Natural killer cell (primary cell): Measurements from ENCODE around the gene CEP57L1. TPM values are rescaled to one million over a fixed set of nuclear protein-coding genes. Genes with fewer than 3 reads are reported as not detected.

Source experiments
- ATAC-seq, 3 donors: fragments of 150-1000 bp in 2 of 3; fragments of 200-7000 bp in 1 of 3; cut with Tn5 transposase; 1 replicate in 1 of 3; 2 replicates in 2 of 3; pipeline ENCODE4 v1.10.0; 2021; ENCODE audit warnings: mild to moderate bottlenecking in 2 of 3, moderate library complexity in 2 of 3
- DNase-seq, 2 donors: peaks; one replicate each; pipeline versions ENCODE4 v3.0.0 to v3.0.0-alpha.2; 2013 to 2021; ENCODE audit warnings: mixed read lengths in 1 of 2
- H3K27ac ChIP-seq: one replicate; pipeline ENCODE4 v1.5.1; 2013; ENCODE audit warnings: mild to moderate bottlenecking, low read length
- H3K27me3 ChIP-seq: one replicate; pipeline ENCODE4 v1.6.1; 2013; ENCODE audit warnings: low read length; ENCODE audit not compliant: control insufficient read depth, insufficient read depth
- H3K36me3 ChIP-seq: one replicate; pipeline ENCODE4 v1.6.1; 2013; ENCODE audit warnings: low read length; ENCODE audit not compliant: control insufficient read depth, insufficient read depth
- H3K4me1 ChIP-seq: one replicate; pipeline ENCODE4 v1.6.1; 2013; ENCODE audit warnings: low read length; ENCODE audit not compliant: control insufficient read depth, insufficient read depth
- H3K4me3 ChIP-seq: one replicate; pipeline ENCODE4 v1.5.1; 2013; ENCODE audit warnings: low read length
- H3K9me3 ChIP-seq: one replicate; pipeline ENCODE4 v1.6.1; 2013; ENCODE audit warnings: low read length; ENCODE audit not compliant: control insufficient read depth, insufficient read depth
- H3K27ac Mint-ChIP-seq, 2 donors: one replicate each; pipeline ENCODE4 v1.8.0; 2022; ENCODE audit warnings: mild to moderate bottlenecking in 2 of 2, mixed read lengths in 2 of 2, moderate library complexity in 1 of 2
- H3K27me3 Mint-ChIP-seq, 2 donors: one replicate each; pipeline ENCODE4 v1.8.0; 2022; ENCODE audit warnings: low read depth in 2 of 2, mixed read lengths in 2 of 2
- H3K36me3 Mint-ChIP-seq: one replicate; pipeline ENCODE4 v1.8.0; 2022; ENCODE audit warnings: mixed read lengths
- H3K4me1 Mint-ChIP-seq, 2 donors: one replicate each; pipeline ENCODE4 v1.8.0; 2022; ENCODE audit warnings: mixed read lengths in 2 of 2
- H3K4me3 Mint-ChIP-seq: one replicate; pipeline ENCODE4 v1.8.0; 2022; ENCODE audit warnings: mild to moderate bottlenecking, moderate library complexity, mixed read lengths
- H3K9me3 Mint-ChIP-seq, 2 donors: one replicate each; pipeline ENCODE4 v1.8.0; 2022; ENCODE audit warnings: mixed read lengths in 2 of 2
- WGBS: methylation state at CpG from one replicate; pipeline ENCODE4 v1.1.7; 2013; ENCODE audit warnings: missing lambda C conversion rate; ENCODE audit not compliant: insufficient coverage; 5-methylcytosine and 5-hydroxymethylcytosine counted together
- intact Hi-C: fragments of 100-400 bp; cut with micrococcal nuclease; formaldehyde crosslinking; loops from one replicate; pipeline ENCODE4 v1.14.2; 2022
- total RNA-seq, 4 donors: library from RNA; stranded (reverse); fragments of 120-200 nt in 1 of 4; gene quantifications; one replicate each; pipeline versions ENCODE4 v1.2.3 to v1.2.4, GENCODE V29; 2013 to 2022
- TF ChIP-seq, protein P1 (sequence below): fragments of 200-600 bp; IDR thresholded peaks from one replicate; pipeline ENCODE4 v1.8.0; 2022; ENCODE audit warnings: antibody characterized with exemption

The CEP57L1 gene
- total RNA-seq, 3 donors from 2014 or later (not counting 1 experiment from before 2014, with no cell fraction given) = 8.9 to 12.5 (median 9.2) TPM

DNA sequence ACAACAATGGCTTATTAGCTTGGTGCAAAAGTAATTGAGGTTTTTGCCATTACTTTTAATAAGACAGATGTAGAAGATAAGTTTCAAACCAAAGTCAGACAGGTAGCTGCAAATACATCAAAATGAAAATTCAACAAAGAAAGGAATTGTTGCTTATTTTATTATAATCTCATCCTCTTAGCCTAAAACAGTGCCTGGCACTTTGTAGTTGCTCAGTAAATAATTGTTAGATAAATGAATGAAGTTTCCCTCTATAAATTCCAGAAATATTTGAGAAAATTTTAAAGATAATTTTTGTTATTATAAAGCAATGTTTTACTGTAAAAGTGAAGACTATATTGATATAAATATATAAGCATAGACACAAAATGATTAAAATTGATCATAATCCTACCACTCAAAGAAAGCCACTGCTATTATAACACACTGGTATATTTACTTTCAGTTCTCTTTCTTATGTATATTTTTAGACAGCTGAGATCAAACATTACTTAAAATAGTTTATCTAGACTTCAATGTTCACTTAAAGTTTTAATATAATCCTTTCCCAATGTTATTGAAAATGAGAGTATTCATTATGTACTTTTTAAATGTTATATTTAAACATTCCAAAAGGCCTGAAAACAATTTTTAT is 43.2 kb upstream of the CEP57L1 start:
- H3K27me3 Mint-ChIP-seq = no peaks in the 10 kb centered on the region
- no peak overlapping the region for H3K4me3 ChIP-seq
- ATAC-seq (no peak), DNase-seq (no peak)
- no peak overlapping the region for H3K4me3 Mint-ChIP-seq
- intact Hi-C loops = no loop called here
- H3K4me1 ChIP-seq = no peaks in the 10 kb centered on the region
- no peaks in the 10 kb centered on the region for H3K9me3 ChIP-seq
- TF ChIP-seq, protein P1, sequence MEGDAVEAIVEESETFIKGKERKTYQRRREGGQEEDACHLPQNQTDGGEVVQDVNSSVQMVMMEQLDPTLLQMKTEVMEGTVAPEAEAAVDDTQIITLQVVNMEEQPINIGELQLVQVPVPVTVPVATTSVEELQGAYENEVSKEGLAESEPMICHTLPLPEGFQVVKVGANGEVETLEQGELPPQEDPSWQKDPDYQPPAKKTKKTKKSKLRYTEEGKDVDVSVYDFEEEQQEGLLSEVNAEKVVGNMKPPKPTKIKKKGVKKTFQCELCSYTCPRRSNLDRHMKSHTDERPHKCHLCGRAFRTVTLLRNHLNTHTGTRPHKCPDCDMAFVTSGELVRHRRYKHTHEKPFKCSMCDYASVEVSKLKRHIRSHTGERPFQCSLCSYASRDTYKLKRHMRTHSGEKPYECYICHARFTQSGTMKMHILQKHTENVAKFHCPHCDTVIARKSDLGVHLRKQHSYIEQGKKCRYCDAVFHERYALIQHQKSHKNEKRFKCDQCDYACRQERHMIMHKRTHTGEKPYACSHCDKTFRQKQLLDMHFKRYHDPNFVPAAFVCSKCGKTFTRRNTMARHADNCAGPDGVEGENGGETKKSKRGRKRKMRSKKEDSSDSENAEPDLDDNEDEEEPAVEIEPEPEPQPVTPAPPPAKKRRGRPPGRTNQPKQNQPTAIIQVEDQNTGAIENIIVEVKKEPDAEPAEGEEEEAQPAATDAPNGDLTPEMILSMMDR = no peak
- H3K36me3 Mint-ChIP-seq = no peaks in the 10 kb centered on the region
- H3K36me3 ChIP-seq = no peaks in the 10 kb centered on the region
- no peaks in the 10 kb centered on the region for H3K9me3 Mint-ChIP-seq
- H3K27ac Mint-ChIP-seq = no peak overlapping the region
- no peak overlapping the region for H3K27ac ChIP-seq
- H3K4me1 Mint-ChIP-seq = peaks cover 26 to 34% of the 10 kb centered on the region in 2 donors
- H3K27me3 ChIP-seq = no peaks in the 10 kb centered on the region

DNA sequence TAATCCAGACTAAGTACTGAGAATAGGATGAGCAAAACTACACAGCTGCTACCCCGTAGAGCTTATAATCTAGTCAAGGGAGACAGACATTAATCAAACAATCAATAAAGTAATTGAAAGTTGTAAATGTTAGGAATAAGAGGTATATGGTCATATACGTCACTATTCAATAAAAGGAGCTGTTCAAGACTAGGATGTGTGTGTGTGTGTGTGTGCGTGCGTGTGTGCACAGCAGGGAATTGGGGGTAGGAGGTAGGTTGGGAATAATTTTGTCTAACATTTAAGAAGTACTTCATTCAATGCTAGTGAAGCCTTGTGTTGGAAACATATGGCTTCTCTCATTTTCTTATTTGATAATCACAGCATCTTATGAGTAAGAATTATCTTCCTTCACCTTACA is 42.5 kb upstream of the CEP57L1 start:
- Mint-ChIP-seq H3K9me3 (no peaks in the 10 kb centered on the region), H3K27me3 (no peaks in the 10 kb centered on the region), H3K4me3 (no peak overlapping the region), H3K4me1 (peaks cover 26 to 34% of the 10 kb centered on the region in 2 donors), H3K36me3 (no peaks in the 10 kb centered on the region), H3K27ac (peak overlapping the region in 1 of 2 donors; percentile 2)
- H3K27ac ChIP-seq = no peak overlapping the region
- WGBS = 100% methylated on average over 3 of the region's 4 CpGs
- H3K4me3 ChIP-seq = no peak overlapping the region
- DNase-seq (no peak), ATAC-seq (no peak)
- intact Hi-C loops = no loop called here
- no peaks in the 10 kb centered on the region for H3K4me1 ChIP-seq
- H3K9me3 ChIP-seq = no peaks in the 10 kb centered on the region
- TF ChIP-seq, protein P1 = no peak
- no peaks in the 10 kb centered on the region for H3K36me3 ChIP-seq
- no peaks in the 10 kb centered on the region for H3K27me3 ChIP-seq

- no peak for ATAC-seq
- WGBS = 100% methylated on average over 1 of the region's 2 CpGs
- H3K27me3 Mint-ChIP-seq = no peaks in the 10 kb centered on the region
- no peak overlapping the region for H3K4me3 ChIP-seq
- TF ChIP-seq, protein P1 = no peak
- intact Hi-C loops = no loop called here
- H3K4me1 Mint-ChIP-seq = peaks cover 24 to 31% of the 10 kb centered on the region in 2 donors
- no peak for DNase-seq
- peak overlapping the region in 1 of 2 donors; percentile 2 for H3K27ac Mint-ChIP-seq
- H3K27me3 ChIP-seq = no peaks in the 10 kb centered on the region
- H3K36me3 ChIP-seq = no peaks in the 10 kb centered on the region
- H3K4me1 ChIP-seq = no peaks in the 10 kb centered on the region
- no peaks in the 10 kb centered on the region for H3K9me3 ChIP-seq
- H3K36me3 Mint-ChIP-seq = no peaks in the 10 kb centered on the region
- no peak overlapping the region for H3K27ac ChIP-seq
- no peaks in the 10 kb centered on the region for H3K9me3 Mint-ChIP-seq
- H3K4me3 Mint-ChIP-seq = no peak overlapping the region
Measured at GRCh38 chr6:109053336-109053735, 42.0 kb upstream of the CEP57L1 start.

DNA sequence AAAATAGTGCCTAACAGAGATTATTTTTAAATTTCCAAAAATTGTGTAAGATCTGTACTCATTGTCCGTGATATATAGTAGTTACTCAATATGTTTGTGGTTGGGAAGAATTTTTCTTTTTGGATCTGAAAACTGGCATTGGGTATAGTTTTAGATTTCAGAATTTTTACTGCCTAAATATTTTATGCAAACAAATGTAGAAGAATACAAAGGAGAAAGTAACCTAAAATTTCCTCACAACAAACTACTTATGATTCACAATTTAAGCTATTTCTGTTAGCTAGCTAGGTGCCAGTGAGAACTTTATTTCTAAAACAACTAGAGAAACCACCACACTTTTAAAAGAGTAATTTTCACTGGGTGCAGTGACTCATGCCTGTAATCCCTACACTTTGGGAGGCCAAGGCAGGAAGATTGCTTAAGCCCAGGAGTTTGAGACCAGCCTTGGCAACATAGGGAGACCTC is 39.5 kb upstream of the CEP57L1 start:
- TF ChIP-seq, protein P1 = no peak
- Mint-ChIP-seq H3K36me3 (no peaks in the 10 kb centered on the region), H3K4me1 (peaks cover 39 to 40% of the 10 kb centered on the region in 2 donors), H3K27me3 (no peaks in the 10 kb centered on the region), H3K4me3 (no peak overlapping the region), H3K9me3 (no peaks in the 10 kb centered on the region), H3K27ac (no peak overlapping the region)
- Histone ChIP-seq H3K4me1 (peaks cover 5% of the 10 kb centered on the region), H3K36me3 (no peaks in the 10 kb centered on the region), H3K9me3 (no peaks in the 10 kb centered on the region), H3K27me3 (no peaks in the 10 kb centered on the region), H3K27ac (no peak overlapping the region), H3K4me3 (no peak overlapping the region)
- DNase-seq (no peak), ATAC-seq (no peak)
- WGBS = no CpG with 5 or more reads among the region's 1 CpG
- intact Hi-C loops = no loop called here
